LNCAP (cell line): ENCODE data around the gene COLQ.
A peak's percentile ranks its signal among the peaks of the same experiment; 100 is the strongest.

ENCODE experiments used
- TF ChIP-seq, protein P1 (sequence below): fragments of 450-650 bp; IDR thresholded peaks from 2 replicates; pipeline ENCODE4 v1.5.1; 2017; ENCODE audit warnings: mild to moderate bottlenecking

The COLQ gene

GRCh38 chr3:15427182-15427880 is 94.2 kb downstream of the COLQ start, which contains the start of the genes EAF1 and METTL6:
TSS of gene EAF1 (plus strand) at chr3:15427598. CDS start at chr3:15427780, 182 bp downstream.
TSS of gene METTL6 (minus strand) at chr3:15427544. CDS start at chr3:15426511, 1,033 bp downstream.
- TF ChIP-seq, protein P1, sequence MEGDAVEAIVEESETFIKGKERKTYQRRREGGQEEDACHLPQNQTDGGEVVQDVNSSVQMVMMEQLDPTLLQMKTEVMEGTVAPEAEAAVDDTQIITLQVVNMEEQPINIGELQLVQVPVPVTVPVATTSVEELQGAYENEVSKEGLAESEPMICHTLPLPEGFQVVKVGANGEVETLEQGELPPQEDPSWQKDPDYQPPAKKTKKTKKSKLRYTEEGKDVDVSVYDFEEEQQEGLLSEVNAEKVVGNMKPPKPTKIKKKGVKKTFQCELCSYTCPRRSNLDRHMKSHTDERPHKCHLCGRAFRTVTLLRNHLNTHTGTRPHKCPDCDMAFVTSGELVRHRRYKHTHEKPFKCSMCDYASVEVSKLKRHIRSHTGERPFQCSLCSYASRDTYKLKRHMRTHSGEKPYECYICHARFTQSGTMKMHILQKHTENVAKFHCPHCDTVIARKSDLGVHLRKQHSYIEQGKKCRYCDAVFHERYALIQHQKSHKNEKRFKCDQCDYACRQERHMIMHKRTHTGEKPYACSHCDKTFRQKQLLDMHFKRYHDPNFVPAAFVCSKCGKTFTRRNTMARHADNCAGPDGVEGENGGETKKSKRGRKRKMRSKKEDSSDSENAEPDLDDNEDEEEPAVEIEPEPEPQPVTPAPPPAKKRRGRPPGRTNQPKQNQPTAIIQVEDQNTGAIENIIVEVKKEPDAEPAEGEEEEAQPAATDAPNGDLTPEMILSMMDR: no peak; the same call in 1 of the 2 replicates

- TF ChIP-seq, protein P1: no peak
Measured at GRCh38 chr3:15426579-15427118, 94.9 kb downstream of the COLQ start.

DNA sequence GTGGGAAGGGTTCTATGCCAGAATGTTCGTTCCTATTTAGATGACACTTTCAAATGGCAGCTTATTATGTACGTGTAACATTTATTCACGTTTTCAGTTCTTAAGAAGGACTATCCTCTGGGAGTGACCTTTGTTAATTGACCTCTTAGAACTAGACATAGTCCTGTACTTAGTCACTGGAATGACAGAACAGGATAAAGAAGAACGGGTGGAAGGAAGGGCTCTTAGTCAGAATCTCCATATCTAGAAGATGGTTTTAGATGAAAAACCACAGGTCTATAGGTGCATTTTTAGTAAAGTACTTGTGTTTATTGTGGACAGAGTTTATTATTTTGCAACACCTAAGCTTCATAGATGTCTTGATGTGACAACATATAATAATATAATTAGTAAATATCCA is 100.6 kb downstream of the COLQ start:
- TF ChIP-seq, protein P1: no peak

GRCh38 chr3:15409774-15410173 is 111.7 kb downstream of the COLQ start:
- TF ChIP-seq, protein P1: no peak

- TF ChIP-seq, protein P1: no peak
Measured at GRCh38 chr3:15409239-15409638, 112.3 kb downstream of the COLQ start.

GRCh38 chr3:15405448-15406050 is 116.0 kb downstream of the COLQ start:
- TF ChIP-seq, protein P1: peak; percentile 78

DNA sequence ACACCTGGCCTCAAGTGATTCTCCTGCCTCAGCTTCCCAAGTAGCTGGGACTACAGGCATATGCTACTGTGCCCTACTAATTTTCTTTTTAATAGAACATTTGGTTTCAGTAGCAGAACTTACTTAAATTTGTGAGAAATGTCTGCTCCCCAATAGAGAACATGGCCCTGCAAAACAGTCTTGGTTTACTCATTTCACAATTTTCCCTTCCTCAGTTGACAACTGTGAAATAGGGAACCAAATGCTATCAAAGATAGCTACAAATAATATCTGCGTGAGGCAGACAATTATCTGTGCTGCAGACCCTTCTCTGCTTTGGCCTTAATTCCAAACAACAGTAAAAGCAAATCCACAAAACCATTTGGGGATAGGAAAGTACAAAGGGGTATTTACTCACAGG is 116.7 kb downstream of the COLQ start:
- TF ChIP-seq, protein P1: no peak
